CD14-positive monocyte (primary cell): ENCODE data around the gene CAP2. TPM values are rescaled to one million over a fixed set of nuclear protein-coding genes. Genes with fewer than 3 reads are reported as not detected.

Experiments
- DNase-seq, 3 donors: peaks; one replicate each; pipeline ENCODE4 v3.0.0-alpha.2; 2011 to 2022
- H2AFZ ChIP-seq: 2 replicates; pipeline ENCODE4 v1.6.0; 2012; ENCODE audit warnings: mild to moderate bottlenecking, low read depth, low read length, inconsistent platforms; ENCODE audit not compliant: insufficient read depth, poor library complexity, severe bottlenecking
- H3K27ac ChIP-seq, 2 donors: 1 replicate in 1 of 2; 2 replicates in 1 of 2; pipeline ENCODE4 v1.5.1; 2012 to 2013; ENCODE audit warnings: low read length in 2 of 2, control low read depth in 1 of 2, inconsistent platforms in 1 of 2, low read depth in 1 of 2, mild to moderate bottlenecking in 1 of 2
- H3K27me3 ChIP-seq, 2 donors: one replicate each; pipeline versions ENCODE4 v1.6.0 to v1.6.1; 2011 to 2013; ENCODE audit warnings: low read length in 2 of 2; ENCODE audit not compliant: control insufficient read depth in 2 of 2, insufficient read depth in 2 of 2
- H3K36me3 ChIP-seq, 2 donors: replicated peaks in 1 of 2; 1 replicate in 1 of 2; 2 replicates in 1 of 2; pipeline versions ENCODE4 v1.5.1 to v1.6.1; 2012 to 2013; ENCODE audit warnings: low read length in 2 of 2, control low read depth in 1 of 2, inconsistent platforms in 1 of 2, mild to moderate bottlenecking in 1 of 2; ENCODE audit not compliant: insufficient read depth in 2 of 2, control insufficient read depth in 1 of 2
- H3K4me1 ChIP-seq, 2 donors: 1 replicate in 1 of 2; 2 replicates in 1 of 2; pipeline versions ENCODE4 v1.5.1 to v1.6.1; 2012 to 2013; ENCODE audit warnings: low read length in 2 of 2, control low read depth in 1 of 2, inconsistent platforms in 1 of 2, mild to moderate bottlenecking in 1 of 2, moderate library complexity in 1 of 2; ENCODE audit not compliant: insufficient read depth in 2 of 2, control insufficient read depth in 1 of 2
- H3K4me2 ChIP-seq: replicated peaks from 2 replicates; pipeline ENCODE3; 2012; ENCODE audit warnings: low read length, moderate library complexity, mild to moderate bottlenecking; ENCODE audit not compliant: poor library complexity, severe bottlenecking; ENCODE audit errors: extremely low read depth
- H3K4me3 ChIP-seq, 3 experiments: fragments of 200-600 bp in 1 of 3; sonication (generic) in 1 of 3; replicated peaks in 1 of 3; 1 replicate in 2 of 3; 2 replicates in 1 of 3; pipeline ENCODE4 v1.5.1; 2011 to 2013; ENCODE audit warnings: low read length in 3 of 3, mild to moderate bottlenecking in 3 of 3, control low read depth in 2 of 3, low read depth in 2 of 3, inconsistent platforms in 1 of 3, moderate library complexity in 1 of 3
- H3K79me2 ChIP-seq: 2 replicates; pipeline ENCODE4 v1.6.0; 2012; ENCODE audit warnings: mild to moderate bottlenecking, control low read depth, inconsistent platforms, low read length, moderate library complexity; ENCODE audit not compliant: insufficient read depth
- H3K9ac ChIP-seq: 2 replicates; pipeline ENCODE4 v1.6.0; 2017; ENCODE audit warnings: low read length, mild to moderate bottlenecking; ENCODE audit not compliant: insufficient read depth, poor library complexity, severe bottlenecking
- H3K9me3 ChIP-seq, 2 donors: replicated peaks in 1 of 2; 1 replicate in 1 of 2; 2 replicates in 1 of 2; pipeline versions ENCODE4 v1.5.1 to v1.6.1; 2012 to 2013; ENCODE audit warnings: low read length in 2 of 2, control low read depth in 1 of 2; ENCODE audit not compliant: control insufficient read depth in 1 of 2, insufficient read depth in 1 of 2
- H4K20me1 ChIP-seq: 2 replicates; pipeline ENCODE4 v1.6.0; 2012; ENCODE audit warnings: mild to moderate bottlenecking, low read length, control low read depth, moderate library complexity; ENCODE audit not compliant: insufficient read depth
- H3K27ac Mint-ChIP-seq, 7 donors: one replicate each; pipeline ENCODE4 v1.8.0; 2020; ENCODE audit warnings: mild to moderate bottlenecking in 7 of 7, mixed read lengths in 7 of 7, moderate library complexity in 6 of 7, inconsistent platforms in 2 of 7
- H3K27me3 Mint-ChIP-seq, 3 donors: one replicate each; pipeline ENCODE4 v1.8.0; 2021 to 2022; ENCODE audit warnings: low read depth in 3 of 3, mild to moderate bottlenecking in 3 of 3, mixed read lengths in 3 of 3, moderate library complexity in 3 of 3, inconsistent platforms in 1 of 3
- H3K36me3 Mint-ChIP-seq, 2 donors: one replicate each; pipeline ENCODE4 v1.8.0; 2020; ENCODE audit warnings: mixed read lengths in 2 of 2, inconsistent platforms in 1 of 2, mild to moderate bottlenecking in 1 of 2
- H3K4me1 Mint-ChIP-seq: one replicate; pipeline ENCODE4 v1.8.0; 2020; ENCODE audit warnings: mild to moderate bottlenecking, mixed read lengths
- H3K4me3 Mint-ChIP-seq, 2 donors: one replicate each; pipeline ENCODE4 v1.8.0; 2020; ENCODE audit warnings: mild to moderate bottlenecking in 2 of 2, mixed read lengths in 2 of 2, moderate library complexity in 1 of 2
- H3K9me3 Mint-ChIP-seq, 7 donors: one replicate each; pipeline ENCODE4 v1.8.0; 2020 to 2022; ENCODE audit warnings: mixed read lengths in 7 of 7, mild to moderate bottlenecking in 6 of 7, moderate library complexity in 6 of 7, inconsistent platforms in 2 of 7
- CTCF ChIP-seq: fragments of 200-600 bp; IDR thresholded peaks from one replicate; pipeline ENCODE4 v1.8.0; 2022; ENCODE audit warnings: antibody characterized with exemption, mild to moderate bottlenecking
- WGBS: methylation state at CpG from one replicate; pipeline ENCODE4 v1.1.5; 2013; ENCODE audit warnings: missing lambda C conversion rate; ENCODE audit not compliant: insufficient coverage; 5-methylcytosine and 5-hydroxymethylcytosine counted together
- intact Hi-C, 2 donors: fragments of 100-400 bp; cut with micrococcal nuclease; formaldehyde crosslinking; loops; one replicate each; pipeline versions ENCODE4 v1.15.0 to v1.15.1; 2023
- polyA plus RNA-seq, 3 donors: library from polyadenylated mRNA; depleted of rRNA in 1 of 3; unstranded in 2 of 3; stranded (reverse) in 1 of 3; fragments of 300-500 nt in 2 of 3; fragments of >200 nt in 1 of 3; fragmentation: Illumina TruSeq in 2 of 3; gene quantifications; 1 replicate in 2 of 3; 2 replicates in 1 of 3; pipeline ENCODE4 v1.2.3, GENCODE V29; 2012 to 2021

Gene CAP2
- polyA plus RNA-seq, 3 donors, result not detected

DNA sequence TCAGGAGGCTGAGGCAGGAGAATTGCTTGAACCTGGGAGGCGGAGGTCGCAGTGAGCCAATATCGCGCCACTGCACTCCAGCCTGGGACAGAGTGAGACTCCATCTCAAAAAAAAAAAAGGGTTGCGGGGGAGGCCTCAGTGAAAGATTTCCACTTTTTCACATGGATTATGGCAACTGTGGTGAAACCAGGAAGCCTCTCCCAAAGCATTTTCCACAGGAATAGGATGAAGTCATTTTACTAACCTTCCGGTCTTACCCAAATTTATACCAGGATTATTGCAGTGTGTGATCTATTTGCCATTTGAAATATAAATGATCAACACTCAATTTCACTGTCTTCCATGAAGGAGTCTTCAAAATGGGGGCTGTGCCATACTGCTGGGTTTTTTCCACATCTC is 113.1 kb downstream of the CAP2 start:
- Histone ChIP-seq H3K79me2 (no peaks in the 10 kb centered on the region), H3K27me3 (no peaks in the 10 kb centered on the region), H3K4me2 (no peak overlapping the region), H3K4me3 (no peak overlapping the region), H3K27ac (no peak overlapping the region), H3K4me1 (no peaks in the 10 kb centered on the region), H3K36me3 (no peaks in the 10 kb centered on the region), H4K20me1 (no peaks in the 10 kb centered on the region), H3K9ac (no peak overlapping the region), H3K9me3 (no peaks in the 10 kb centered on the region), H2AFZ (no peak overlapping the region)
- H3K27me3 Mint-ChIP-seq, result peaks cover 0 to 7% (median 0%) of the 10 kb centered on the region in 3 donors
- H3K36me3 Mint-ChIP-seq, result no peaks in the 10 kb centered on the region
- no peak for TF ChIP-seq CTCF
- 95% methylated on average over 4 of the region's 6 CpGs for WGBS
- H3K9me3 Mint-ChIP-seq, result peaks cover 0 to 3% (median 0%) of the 10 kb centered on the region in 7 donors
- no peaks in the 10 kb centered on the region for H3K4me1 Mint-ChIP-seq
- H3K27ac Mint-ChIP-seq, result no peak overlapping the region
- no peak for DNase-seq
- no peak overlapping the region for H3K4me3 Mint-ChIP-seq
- intact Hi-C loops, result no loop called here

DNA sequence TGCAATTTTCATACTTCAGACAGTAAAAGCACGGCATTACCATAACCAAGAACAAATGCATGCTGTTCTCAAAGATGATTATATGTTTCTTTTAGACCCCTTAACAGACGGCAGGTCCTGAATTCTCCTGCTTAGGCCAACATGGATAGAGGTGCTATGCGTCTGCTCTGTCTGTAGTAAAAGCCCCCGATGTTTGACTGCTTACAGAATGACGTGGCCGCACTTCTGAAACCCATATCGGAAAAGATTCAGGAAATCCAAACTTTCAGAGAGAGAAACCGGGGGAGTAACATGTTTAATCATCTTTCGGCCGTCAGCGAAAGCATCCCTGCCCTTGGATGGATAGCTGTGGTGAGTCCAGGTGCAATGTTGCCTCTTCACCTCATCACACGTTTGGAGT is 113.6 kb downstream of the CAP2 start:
- intact Hi-C loops, result no loop called here
- no peak overlapping the region for H3K27ac Mint-ChIP-seq
- WGBS, result no CpG with 5 or more reads among the region's 12 CpGs

More for the DNA sequence above, 113.6 kb downstream of the CAP2 start:
- H3K9me3 ChIP-seq, result no peaks in the 10 kb centered on the region
- no peaks in the 10 kb centered on the region for H3K36me3 ChIP-seq
- H3K79me2 ChIP-seq, result no peaks in the 10 kb centered on the region
- H3K27me3 ChIP-seq, result no peaks in the 10 kb centered on the region
- peaks cover 0 to 4% (median 0%) of the 10 kb centered on the region in 3 donors for H3K27me3 Mint-ChIP-seq
- no peak overlapping the region for H2AFZ ChIP-seq
- DNase-seq, result no peak
- H3K27ac ChIP-seq, result no peak overlapping the region
- no peaks in the 10 kb centered on the region for H3K4me1 ChIP-seq
- peaks cover 0 to 3% (median 0%) of the 10 kb centered on the region in 7 donors for H3K9me3 Mint-ChIP-seq
- H3K4me2 ChIP-seq, result no peak overlapping the region
- H3K9ac ChIP-seq, result no peak overlapping the region
- no peaks in the 10 kb centered on the region for H4K20me1 ChIP-seq
- no peak overlapping the region for H3K4me3 Mint-ChIP-seq
- no peaks in the 10 kb centered on the region for H3K36me3 Mint-ChIP-seq
- TF ChIP-seq CTCF, result no peak
- no peaks in the 10 kb centered on the region for H3K4me1 Mint-ChIP-seq
- no peak overlapping the region for H3K4me3 ChIP-seq
